Measurements from ENCODE around the gene SST. TPM values are rescaled to one million over a fixed set of nuclear protein-coding genes. Genes with fewer than 3 reads are reported as not detected.

The SST gene
- total RNA-seq, 4 donors from 2014 or later, result not detected

DNA sequence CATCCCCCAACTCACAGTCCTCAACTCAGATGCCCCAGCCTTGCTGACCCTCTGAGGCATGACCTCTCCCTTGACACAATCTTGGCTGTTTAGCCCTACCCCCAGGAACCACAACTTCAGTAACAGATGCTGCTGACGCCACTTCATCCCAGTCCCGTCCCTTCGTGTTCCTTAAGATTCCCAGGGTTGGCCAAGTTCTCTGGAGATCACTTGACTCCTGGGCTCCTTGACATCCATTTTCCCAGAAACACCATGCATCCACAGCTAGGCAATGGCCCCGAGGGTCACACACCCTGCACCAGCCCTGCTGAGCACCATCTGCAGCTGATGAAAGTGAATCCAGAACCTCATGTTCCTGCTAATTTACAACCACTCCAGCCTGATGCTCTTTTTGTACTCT, 25.3 kb upstream of the SST start:
- Histone ChIP-seq H3K27me3 (peaks cover 0 to 51% (median 0%) of the 10 kb centered on the region in 4 donors), H3K4me3 (no peak overlapping the region), H3K36me3 (no peaks in the 10 kb centered on the region), H3K27ac (no peak overlapping the region), H3K9me3 (no peaks in the 10 kb centered on the region), H3K4me1 (no peaks in the 10 kb centered on the region)
- DNase-seq, result no peak
- intact Hi-C loops (cut with DNase I), result no loop called here
- 69 to 76% methylated on average over 4 of the region's 4 CpGs for WGBS, 2 donors
- no peak for TF ChIP-seq POLR2A (IDR thresholded peaks at IDR 0.05)

DNA sequence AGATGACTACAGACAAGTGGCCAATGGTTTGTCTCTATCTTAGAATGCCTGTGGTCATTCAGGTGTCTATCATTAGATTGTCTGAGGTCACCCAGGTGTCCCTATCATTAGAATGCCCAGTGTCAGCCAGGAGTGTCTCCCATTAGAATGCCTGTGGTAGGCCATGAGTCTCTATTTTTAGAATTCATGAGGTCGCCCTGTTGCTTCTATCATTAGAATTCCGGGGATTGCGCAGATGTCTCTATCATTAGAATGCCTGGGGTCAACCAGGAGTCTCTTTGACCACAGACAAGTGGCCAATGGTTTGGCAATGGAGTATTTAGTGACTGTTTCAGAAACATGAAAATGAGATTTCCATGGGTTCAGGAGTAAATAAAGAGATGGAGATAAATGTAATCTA, 24.6 kb upstream of the SST start:
- intact Hi-C loops (cut with DNase I), result no loop called here
- DNase-seq, result no peak
- Histone ChIP-seq H3K27me3 (peaks cover 0 to 49% (median 0%) of the 10 kb centered on the region in 4 donors), H3K4me1 (no peaks in the 10 kb centered on the region), H3K4me3 (no peak overlapping the region), H3K27ac (no peak overlapping the region), H3K36me3 (no peaks in the 10 kb centered on the region), H3K9me3 (no peaks in the 10 kb centered on the region)
- 75 to 100% methylated on average over 2 to 3 of the region's 3 CpGs for WGBS, 2 donors
- no peak for TF ChIP-seq POLR2A (IDR thresholded peaks at IDR 0.05)
- no peak for TF ChIP-seq CTCF (IDR thresholded peaks at IDR 0.05)

DNA sequence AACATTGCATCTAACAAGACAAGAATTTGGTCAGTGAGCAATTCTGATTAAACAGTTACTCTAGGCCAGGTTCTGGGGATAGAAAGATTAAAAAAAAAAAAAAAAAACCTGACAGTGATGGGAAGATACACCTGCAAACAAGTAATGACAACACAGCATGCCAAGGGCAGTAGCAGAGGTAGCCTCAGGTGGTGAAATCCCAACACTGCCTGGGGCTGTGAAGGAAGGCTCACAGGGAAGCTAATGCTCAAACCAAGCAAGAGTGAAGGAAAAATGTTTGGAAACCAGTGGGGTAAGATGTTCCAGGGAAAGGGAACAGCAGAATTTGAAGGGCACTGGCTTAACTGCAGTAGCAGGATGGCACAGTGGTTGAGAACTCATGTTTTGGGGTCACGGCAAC, 23.2 kb upstream of the SST start:
- H3K4me3 ChIP-seq, result no peak overlapping the region
- intact Hi-C loops (cut with DNase I), result no loop called here
- 93 to 100% methylated on average over 1 of the region's 1 CpG for WGBS, 2 donors

GRCh38 chr3:187689984-187690383, 19.8 kb upstream of the SST start:
- Histone ChIP-seq H3K27me3 (peaks cover 0 to 48% (median 0%) of the 10 kb centered on the region in 4 donors), H3K36me3 (no peaks in the 10 kb centered on the region), H3K4me3 (no peak overlapping the region), H3K27ac (no peak overlapping the region), H3K9me3 (no peaks in the 10 kb centered on the region), H3K4me1 (no peaks in the 10 kb centered on the region)
- intact Hi-C loops (cut with DNase I), result no loop called here
- no peak for DNase-seq
- no peak for TF ChIP-seq POLR2A (IDR thresholded peaks at IDR 0.05)
- TF ChIP-seq CTCF (IDR thresholded peaks at IDR 0.05), result no peak
- 24 to 37% methylated on average over 4 of the region's 4 CpGs for WGBS, 2 donors

More for the DNA sequence above, 23.2 kb upstream of the SST start:
- Histone ChIP-seq H3K36me3 (no peaks in the 10 kb centered on the region), H3K27me3 (peaks cover 0 to 48% (median 0%) of the 10 kb centered on the region in 4 donors), H3K4me1 (no peaks in the 10 kb centered on the region), H3K9me3 (no peaks in the 10 kb centered on the region), H3K27ac (no peak overlapping the region)
- no peak for TF ChIP-seq POLR2A (IDR thresholded peaks at IDR 0.05)
- no peak for DNase-seq

DNA sequence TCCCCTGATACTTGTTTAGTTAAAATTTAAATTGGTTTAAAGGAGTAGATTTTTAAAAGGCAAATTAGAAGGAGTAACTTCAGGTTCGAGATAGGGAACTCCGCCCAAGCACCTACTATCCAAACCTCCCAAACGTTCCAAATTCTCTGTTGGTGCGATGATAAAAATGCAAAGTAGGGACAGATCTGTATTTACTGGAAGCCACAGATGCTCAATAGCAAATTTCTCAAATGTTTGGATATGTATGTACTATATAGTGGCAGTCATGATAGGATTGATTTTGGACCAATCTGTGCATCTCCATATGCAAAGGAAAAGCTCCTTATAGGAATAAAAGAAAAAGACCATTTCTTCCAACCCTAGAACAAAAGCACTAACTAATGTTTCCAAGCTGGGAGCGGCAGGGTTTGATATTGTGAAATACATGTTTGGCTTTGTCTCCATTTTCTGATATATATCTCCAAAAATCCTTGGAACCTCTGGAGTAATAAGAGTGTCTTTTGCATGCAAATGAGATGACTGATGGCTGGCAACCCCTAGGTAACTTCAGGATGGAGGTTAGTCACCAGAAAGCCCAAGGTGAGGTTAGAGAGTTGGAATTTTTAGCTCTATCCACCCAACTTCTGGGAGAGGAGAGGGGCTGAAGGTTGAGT, 16.6 kb upstream of the SST start:
- 89 to 92% methylated on average over 5 of the region's 5 CpGs for WGBS, 2 donors
- Histone ChIP-seq H3K36me3 (no peaks in the 10 kb centered on the region), H3K4me3 (no peak overlapping the region), H3K4me1 (no peaks in the 10 kb centered on the region), H3K9me3 (no peaks in the 10 kb centered on the region), H3K27ac (no peak overlapping the region), H3K27me3 (peaks cover 0 to 27% (median 0%) of the 10 kb centered on the region in 4 donors)
- no peak for DNase-seq
- intact Hi-C loops (cut with DNase I), result no loop called here
- TF ChIP-seq POLR2A (IDR thresholded peaks at IDR 0.05) (no peak), CTCF (IDR thresholded peaks at IDR 0.05) (no peak)

GRCh38 chr3:187685948-187686347, 15.8 kb upstream of the SST start:
- H3K4me3 ChIP-seq, result no peak overlapping the region
- no peak overlapping the region for H3K27ac ChIP-seq
- H3K9me3 ChIP-seq, result no peaks in the 10 kb centered on the region
- intact Hi-C loops (cut with DNase I), result no loop called here
- no peak for DNase-seq
- H3K4me1 ChIP-seq, result no peaks in the 10 kb centered on the region
- TF ChIP-seq CTCF (IDR thresholded peaks at IDR 0.05) (no peak), POLR2A (IDR thresholded peaks at IDR 0.05) (no peak)
- peaks cover 0 to 26% (median 0%) of the 10 kb centered on the region in 4 donors for H3K27me3 ChIP-seq
- 89 to 90% methylated on average over 7 of the region's 7 CpGs for WGBS, 2 donors
- H3K36me3 ChIP-seq, result no peaks in the 10 kb centered on the region

All from esophagus squamous epithelium (tissue), 5 donors.